Testis (tissue), 2 donors: Measurements from ENCODE around the gene SLC19A1.

Experiments used
- POLR2A ChIP-seq: fragments of 450-650 bp; IDR thresholded peaks from one replicate; pipeline ENCODE4 v1.6.1; 2017; ENCODE audit warnings: antibody characterized with exemption, mild to moderate bottlenecking, moderate library complexity
- TF ChIP-seq, protein P1 (sequence below), 3 experiments: fragments of 450-650 bp in 2 of 3; fragments of 200-600 bp in 1 of 3; sonication (generic) in 1 of 3; IDR thresholded peaks; one replicate each; pipeline ENCODE4 v1.5.1; 2016 to 2019; ENCODE audit warnings: antibody characterized with exemption in 3 of 3, mild to moderate bottlenecking in 2 of 3, moderate library complexity in 1 of 3

DNA sequence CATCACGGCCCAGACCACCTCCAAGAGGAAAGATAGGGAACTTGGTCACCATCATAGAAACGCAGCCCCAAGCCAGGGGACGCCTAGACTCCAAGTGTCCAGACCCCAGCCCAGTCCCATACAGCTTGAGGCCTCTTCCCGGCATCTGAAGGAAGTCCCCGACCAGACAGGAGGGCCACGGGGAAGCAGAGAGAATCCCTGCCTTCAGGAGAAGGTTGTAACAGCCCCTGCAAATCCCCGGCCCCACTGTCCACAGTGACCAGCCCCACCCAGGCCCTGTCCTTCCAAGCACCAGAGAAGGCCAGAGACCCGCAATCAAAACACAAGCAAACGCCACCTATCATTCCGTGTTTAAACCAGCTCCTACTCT lies 1.7 kb downstream of the SLC19A1 start:
- TF ChIP-seq, protein P1, sequence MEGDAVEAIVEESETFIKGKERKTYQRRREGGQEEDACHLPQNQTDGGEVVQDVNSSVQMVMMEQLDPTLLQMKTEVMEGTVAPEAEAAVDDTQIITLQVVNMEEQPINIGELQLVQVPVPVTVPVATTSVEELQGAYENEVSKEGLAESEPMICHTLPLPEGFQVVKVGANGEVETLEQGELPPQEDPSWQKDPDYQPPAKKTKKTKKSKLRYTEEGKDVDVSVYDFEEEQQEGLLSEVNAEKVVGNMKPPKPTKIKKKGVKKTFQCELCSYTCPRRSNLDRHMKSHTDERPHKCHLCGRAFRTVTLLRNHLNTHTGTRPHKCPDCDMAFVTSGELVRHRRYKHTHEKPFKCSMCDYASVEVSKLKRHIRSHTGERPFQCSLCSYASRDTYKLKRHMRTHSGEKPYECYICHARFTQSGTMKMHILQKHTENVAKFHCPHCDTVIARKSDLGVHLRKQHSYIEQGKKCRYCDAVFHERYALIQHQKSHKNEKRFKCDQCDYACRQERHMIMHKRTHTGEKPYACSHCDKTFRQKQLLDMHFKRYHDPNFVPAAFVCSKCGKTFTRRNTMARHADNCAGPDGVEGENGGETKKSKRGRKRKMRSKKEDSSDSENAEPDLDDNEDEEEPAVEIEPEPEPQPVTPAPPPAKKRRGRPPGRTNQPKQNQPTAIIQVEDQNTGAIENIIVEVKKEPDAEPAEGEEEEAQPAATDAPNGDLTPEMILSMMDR (IDR thresholded peaks at IDR 0.05), result no peak
- no peak for TF ChIP-seq POLR2A
